Tibial artery (tissue), 4 donors: ENCODE data around the gene PPIL4.
A peak's percentile ranks its signal among the peaks of the same experiment; 100 is the strongest.

ENCODE experiments used
- DNase-seq, 2 donors: peaks; one replicate each; pipeline ENCODE4 v3.0.0-alpha.2; 2019
- H3K27ac ChIP-seq, 2 donors: fragments of 200-600 bp; sonication (generic) in 1 of 2; 1 replicate in 1 of 2; 2 replicates in 1 of 2; pipeline ENCODE4 v1.5.1; 2018 to 2019; ENCODE audit warnings: mild to moderate bottlenecking in 1 of 2
- H3K27me3 ChIP-seq, 2 donors: fragments of 200-600 bp; sonication (generic) in 1 of 2; one replicate each; pipeline versions ENCODE4 v1.5.1 to v1.6.0; 2016 to 2019
- H3K36me3 ChIP-seq, 3 donors: fragments of 200-600 bp; sonication (generic) in 2 of 3; one replicate each; pipeline ENCODE4 v1.5.1; 2016 to 2019; ENCODE audit warnings: mild to moderate bottlenecking in 2 of 3
- H3K4me1 ChIP-seq, 4 donors: fragments of 200-600 bp; sonication (generic) in 2 of 4; 1 replicate in 3 of 4; 2 replicates in 1 of 4; pipeline ENCODE4 v1.5.1; 2016 to 2019
- H3K4me3 ChIP-seq, 2 donors: fragments of 200-600 bp; sonication (generic) in 1 of 2; 1 replicate in 1 of 2; 2 replicates in 1 of 2; pipeline ENCODE4 v1.5.1; 2018 to 2019; ENCODE audit warnings: mild to moderate bottlenecking in 2 of 2
- H3K9me3 ChIP-seq, 3 donors: fragments of 200-600 bp; sonication (generic) in 1 of 3; one replicate each; pipeline ENCODE4 v1.5.1; 2016 to 2019
- intact Hi-C: fragments of 100-400 bp; cut with DNase I; formaldehyde crosslinking; loops from one replicate; pipeline ENCODE4 v1.15.0; 2023; ENCODE audit warnings: low total_unique reads
- TF ChIP-seq, protein P1 (sequence below), 2 experiments: fragments of 200-600 bp in 1 of 2; fragments of 450-650 bp in 1 of 2; IDR thresholded peaks; one replicate each; pipeline ENCODE4 v1.5.1; 2017 to 2019; ENCODE audit warnings: antibody characterized with exemption in 2 of 2, mild to moderate bottlenecking in 1 of 2, moderate library complexity in 1 of 2

The PPIL4 gene

DNA sequence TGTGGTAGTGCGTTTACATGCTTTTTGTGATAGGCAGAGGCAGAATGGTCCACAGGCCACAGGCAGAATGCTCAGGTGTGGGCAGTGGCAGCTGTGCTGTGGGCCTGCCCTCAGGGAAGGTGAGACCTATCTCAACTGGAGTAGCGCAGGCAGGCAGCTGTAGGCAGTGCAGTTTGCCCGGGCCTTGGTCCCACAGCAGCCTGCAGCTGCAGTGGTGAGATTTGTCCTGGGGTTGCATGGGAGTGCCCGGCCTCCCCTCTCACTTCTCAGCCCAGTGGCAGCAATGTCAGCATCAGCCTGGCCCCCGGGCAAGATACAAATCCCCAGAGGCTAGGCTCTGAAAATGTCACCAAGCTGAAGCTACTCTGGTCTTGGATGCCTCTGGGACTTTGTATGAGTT is 6.1 kb upstream of the PPIL4 start:
- intact Hi-C loops: no loop called here
- DNase-seq: no peak
- Histone ChIP-seq H3K4me3 (no peak overlapping the region), H3K9me3 (no peaks in the 10 kb centered on the region), H3K36me3 (no peaks in the 10 kb centered on the region), H3K27me3 (peaks cover 0 to 11% of the 10 kb centered on the region in 2 donors), H3K27ac (no peak overlapping the region), H3K4me1 (peaks cover 0 to under 1% (median 0%) of the 10 kb centered on the region in 4 donors)
- TF ChIP-seq, protein P1, sequence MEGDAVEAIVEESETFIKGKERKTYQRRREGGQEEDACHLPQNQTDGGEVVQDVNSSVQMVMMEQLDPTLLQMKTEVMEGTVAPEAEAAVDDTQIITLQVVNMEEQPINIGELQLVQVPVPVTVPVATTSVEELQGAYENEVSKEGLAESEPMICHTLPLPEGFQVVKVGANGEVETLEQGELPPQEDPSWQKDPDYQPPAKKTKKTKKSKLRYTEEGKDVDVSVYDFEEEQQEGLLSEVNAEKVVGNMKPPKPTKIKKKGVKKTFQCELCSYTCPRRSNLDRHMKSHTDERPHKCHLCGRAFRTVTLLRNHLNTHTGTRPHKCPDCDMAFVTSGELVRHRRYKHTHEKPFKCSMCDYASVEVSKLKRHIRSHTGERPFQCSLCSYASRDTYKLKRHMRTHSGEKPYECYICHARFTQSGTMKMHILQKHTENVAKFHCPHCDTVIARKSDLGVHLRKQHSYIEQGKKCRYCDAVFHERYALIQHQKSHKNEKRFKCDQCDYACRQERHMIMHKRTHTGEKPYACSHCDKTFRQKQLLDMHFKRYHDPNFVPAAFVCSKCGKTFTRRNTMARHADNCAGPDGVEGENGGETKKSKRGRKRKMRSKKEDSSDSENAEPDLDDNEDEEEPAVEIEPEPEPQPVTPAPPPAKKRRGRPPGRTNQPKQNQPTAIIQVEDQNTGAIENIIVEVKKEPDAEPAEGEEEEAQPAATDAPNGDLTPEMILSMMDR (IDR thresholded peaks at IDR 0.05): no peak

DNA sequence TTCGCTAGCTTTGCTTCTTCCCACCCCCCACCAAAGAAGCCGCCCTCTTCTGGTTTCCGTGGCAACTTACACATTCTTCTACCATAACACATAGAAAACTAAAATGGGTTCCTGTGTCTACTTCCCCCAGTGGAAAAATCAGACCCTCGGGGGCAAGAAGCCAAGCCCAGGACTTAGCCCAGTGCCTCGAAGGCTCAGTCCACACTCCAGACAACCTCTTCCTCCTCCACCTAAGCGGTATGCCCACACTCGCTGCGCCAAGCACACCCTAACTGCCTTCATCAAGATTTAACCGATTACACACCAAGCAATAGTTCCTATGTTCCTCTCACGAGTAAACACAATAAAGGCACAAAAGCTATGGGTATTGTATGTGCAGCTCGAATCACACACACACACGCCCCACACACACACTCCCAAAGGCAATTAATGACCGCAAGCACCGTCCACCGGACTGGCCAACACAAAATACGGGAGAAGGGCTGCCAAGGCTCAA is 537 bp downstream of the PPIL4 start:
- intact Hi-C loops: no loop called here
- Histone ChIP-seq H3K27ac (peak overlapping the region; percentile 98 to 99), H3K4me1 (peaks cover 0 to 37% (median 18%) of the 10 kb centered on the region in 4 donors), H3K36me3 (peaks cover 2 to 6% (median 6%) of the 10 kb centered on the region in 3 donors), H3K4me3 (peak overlapping the region; percentile 89 to 95), H3K27me3 (no peaks in the 10 kb centered on the region), H3K9me3 (no peaks in the 10 kb centered on the region)
- TF ChIP-seq, protein P1 (IDR thresholded peaks at IDR 0.05): no peak
- peak in 1 of 2 donors; percentile 71 for DNase-seq

DNA sequence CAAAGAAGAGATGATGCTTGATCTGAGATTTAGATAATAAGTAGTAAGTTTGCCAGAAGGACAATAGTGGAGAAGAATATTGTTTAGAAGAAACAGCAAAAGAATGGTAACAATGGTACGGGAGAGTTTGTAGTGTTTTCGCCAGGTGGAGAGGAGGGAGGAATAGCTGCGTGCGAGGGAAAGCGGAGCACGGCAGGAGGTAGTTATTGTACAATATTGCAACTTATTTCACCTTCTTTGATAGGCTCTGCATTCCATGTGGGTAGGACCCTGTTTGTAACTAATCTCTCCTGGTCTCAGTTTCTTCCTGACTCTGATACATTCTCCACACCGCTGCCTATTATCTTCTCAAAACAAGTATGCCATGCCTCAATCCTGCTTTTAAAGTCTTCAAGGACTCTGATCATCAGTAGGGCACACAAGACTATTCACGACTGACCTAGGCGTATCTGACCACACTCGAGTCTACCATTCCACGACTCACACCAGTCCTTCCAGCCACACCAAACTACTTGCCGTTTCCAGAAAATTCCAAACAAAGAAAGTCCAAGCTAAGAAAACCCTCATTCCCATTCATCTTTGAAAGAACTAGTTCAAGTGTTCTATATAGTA is 1.1 kb downstream of the PPIL4 start:
- Histone ChIP-seq H3K27ac (peak overlapping the region; percentile 98 to 99), H3K4me1 (peaks cover 0 to 37% (median 18%) of the 10 kb centered on the region in 4 donors), H3K27me3 (no peaks in the 10 kb centered on the region), H3K9me3 (no peaks in the 10 kb centered on the region), H3K4me3 (peak overlapping the region; percentile 89 to 95), H3K36me3 (peaks cover 8 to 12% (median 12%) of the 10 kb centered on the region in 3 donors)
- TF ChIP-seq, protein P1 (IDR thresholded peaks at IDR 0.05): no peak
- intact Hi-C loops: no loop called here
- no peak for DNase-seq

DNA sequence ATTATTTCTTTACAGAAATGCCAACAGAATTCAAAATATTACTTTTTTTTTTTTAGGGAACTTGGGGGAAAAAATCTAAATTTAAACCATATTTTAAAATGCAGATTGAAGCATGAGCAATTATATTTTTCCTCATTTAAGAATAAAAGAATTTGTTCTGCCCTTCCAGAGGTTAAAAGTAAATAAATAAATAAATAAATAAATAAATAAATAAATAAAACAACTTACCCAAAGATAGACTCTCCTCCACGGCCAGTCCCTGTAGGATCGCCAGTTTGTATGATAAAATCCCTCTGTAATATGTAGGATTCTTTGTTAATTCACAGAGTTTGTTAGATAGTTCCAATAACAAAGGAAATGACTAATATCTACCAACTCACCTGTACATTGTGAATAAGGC is 4.7 kb downstream of the PPIL4 start:
- DNase-seq: no peak
- TF ChIP-seq, protein P1 (IDR thresholded peaks at IDR 0.05): no peak
- H3K27ac ChIP-seq: no peak overlapping the region
- H3K27me3 ChIP-seq: no peaks in the 10 kb centered on the region
- H3K36me3 ChIP-seq: peaks cover 39 to 47% (median 42%) of the 10 kb centered on the region in 3 donors
- no peaks in the 10 kb centered on the region for H3K9me3 ChIP-seq
- H3K4me1 ChIP-seq: peaks cover 0 to 33% (median 14%) of the 10 kb centered on the region in 4 donors
- no peak overlapping the region for H3K4me3 ChIP-seq
- intact Hi-C loops: no loop called here

DNA sequence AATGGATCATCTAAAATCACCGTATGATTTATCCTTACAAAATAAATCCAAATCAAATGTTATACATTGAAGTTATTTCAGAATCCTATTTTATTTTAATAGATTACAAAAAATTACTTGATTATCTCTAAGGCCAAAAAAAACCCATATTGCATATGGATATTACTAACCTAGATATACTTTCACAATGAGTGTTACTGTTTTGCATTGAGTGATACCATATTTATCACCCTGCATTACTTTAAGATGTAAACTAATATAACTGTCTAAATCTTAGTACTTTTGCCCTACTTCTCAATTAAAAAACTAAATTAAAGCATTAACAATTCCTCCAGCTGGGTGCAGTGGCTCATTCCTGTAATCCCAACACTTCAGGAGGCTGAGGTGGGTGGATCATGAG is 11.1 kb downstream of the PPIL4 start:
- no peaks in the 10 kb centered on the region for H3K4me1 ChIP-seq
- H3K4me3 ChIP-seq: no peak overlapping the region
- H3K27me3 ChIP-seq: no peaks in the 10 kb centered on the region
- H3K27ac ChIP-seq: no peak overlapping the region
- intact Hi-C loops: no loop called here
- TF ChIP-seq, protein P1 (IDR thresholded peaks at IDR 0.05): no peak
- H3K9me3 ChIP-seq: no peaks in the 10 kb centered on the region
- no peak for DNase-seq
- peaks cover 85 to 99% (median 93%) of the 10 kb centered on the region in 3 donors for H3K36me3 ChIP-seq
